IgD-negative memory B cell (primary cell): Measurements from ENCODE around the gene CD22. TPM values are rescaled to one million over a fixed set of nuclear protein-coding genes. Genes with fewer than 3 reads are reported as not detected.
A peak's percentile ranks its signal among the peaks of the same experiment; 100 is the strongest.

Source experiments
- H3K27ac Mint-ChIP-seq, 3 donors: one replicate each; pipeline ENCODE4 v1.8.0; 2020 to 2022; ENCODE audit warnings: mild to moderate bottlenecking in 3 of 3, mixed read lengths in 3 of 3, moderate library complexity in 1 of 3
- H3K27me3 Mint-ChIP-seq: one replicate; pipeline ENCODE4 v1.8.0; 2021; ENCODE audit warnings: mixed read lengths
- H3K36me3 Mint-ChIP-seq: one replicate; pipeline ENCODE4 v1.8.0; 2020; ENCODE audit warnings: mild to moderate bottlenecking, mixed read lengths
- H3K4me1 Mint-ChIP-seq, 3 donors: one replicate each; pipeline ENCODE4 v1.8.0; 2020 to 2022; ENCODE audit warnings: mixed read lengths in 3 of 3, mild to moderate bottlenecking in 1 of 3
- H3K4me3 Mint-ChIP-seq, 4 donors: one replicate each; pipeline ENCODE4 v1.8.0; 2020 to 2022; ENCODE audit warnings: mild to moderate bottlenecking in 4 of 4, mixed read lengths in 4 of 4, moderate library complexity in 3 of 4
- H3K9me3 Mint-ChIP-seq, 3 donors: one replicate each; pipeline ENCODE4 v1.8.0; 2020 to 2021; ENCODE audit warnings: mixed read lengths in 3 of 3, mild to moderate bottlenecking in 1 of 3
- polyA plus RNA-seq: library from polyadenylated mRNA; unstranded; fragments of 300-500 nt; fragmentation: Illumina TruSeq; gene quantifications from one replicate; pipeline ENCODE4 v1.2.3, GENCODE V29; 2021

The CD22 gene
- polyA plus RNA-seq, 1 donor from 2014 or later = 494 TPM

DNA sequence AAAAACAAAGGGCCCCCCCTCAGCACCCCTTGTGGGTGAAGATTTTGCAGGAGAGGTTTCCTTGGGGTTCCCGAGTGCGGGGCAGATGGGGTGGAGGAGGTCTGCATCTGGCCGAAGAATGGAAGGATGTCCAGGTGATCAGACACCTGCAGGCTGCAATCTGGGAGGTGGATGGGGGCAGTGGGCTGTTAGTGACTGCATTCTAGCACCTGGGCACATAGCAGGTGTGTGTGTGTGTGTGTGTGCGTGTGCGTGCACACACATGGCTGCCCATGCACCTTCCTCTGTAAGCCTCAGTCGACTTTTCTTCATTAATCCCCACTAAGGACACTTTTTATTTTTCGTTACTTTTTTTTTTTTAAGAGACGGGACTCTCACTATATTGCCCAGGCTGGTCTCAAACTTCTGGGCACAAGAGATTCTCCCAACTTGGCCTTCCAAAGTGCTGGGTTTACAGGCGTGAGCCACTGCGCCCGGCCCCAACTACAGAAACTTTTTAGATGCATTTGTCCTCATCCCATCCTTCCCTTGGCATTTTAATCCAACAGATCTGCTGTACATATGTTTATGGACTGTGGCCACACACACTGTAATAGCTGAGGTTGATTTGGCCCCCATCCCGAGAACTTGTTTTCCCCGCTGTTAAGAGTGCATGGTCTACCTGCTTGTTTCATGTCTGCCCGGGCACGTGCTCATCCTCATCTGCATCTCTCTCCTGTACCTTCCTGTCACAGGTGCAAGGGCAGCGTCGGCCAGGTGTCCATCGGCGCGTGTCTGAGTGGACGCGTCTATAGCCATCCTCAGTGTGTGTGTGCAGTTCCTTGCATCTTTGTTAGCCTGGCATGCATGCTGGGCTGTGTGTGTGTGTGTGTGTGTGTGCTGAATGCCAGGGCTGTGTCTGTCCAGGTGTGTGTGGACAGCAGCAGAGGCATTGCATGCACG, 36.3 kb upstream of the CD22 start:
- no peaks in the 10 kb centered on the region for H3K36me3 Mint-ChIP-seq
- H3K9me3 Mint-ChIP-seq = no peaks in the 10 kb centered on the region
- H3K4me3 Mint-ChIP-seq = peak overlapping the region in 2 of 4 donors; percentile 0 to 1
- H3K27me3 Mint-ChIP-seq = peaks cover 6% of the 10 kb centered on the region
- peaks cover 12 to 18% (median 18%) of the 10 kb centered on the region in 3 donors for H3K4me1 Mint-ChIP-seq
- H3K27ac Mint-ChIP-seq = peak overlapping the region in 1 of 3 donors; percentile 53

DNA sequence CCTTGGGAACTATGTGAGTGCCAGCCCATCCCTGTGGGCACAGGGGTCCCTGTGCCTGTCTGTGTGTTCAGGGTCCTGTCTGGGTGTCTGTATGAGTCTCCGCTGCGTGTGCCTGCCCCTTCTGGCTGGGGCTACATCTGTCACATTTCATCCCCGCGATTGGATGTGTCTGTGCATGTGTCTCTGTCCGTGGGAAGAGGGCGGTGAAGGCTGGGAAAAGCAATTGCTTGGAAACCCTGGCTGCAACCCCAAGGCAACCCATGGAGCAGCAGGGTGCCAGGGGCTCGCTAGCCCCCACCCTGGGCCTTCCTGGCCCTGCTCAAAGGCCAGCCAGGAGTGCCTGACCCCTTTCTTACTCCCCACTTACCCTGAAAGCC, 35.6 kb upstream of the CD22 start:
- H3K27me3 Mint-ChIP-seq = peaks cover 6% of the 10 kb centered on the region
- H3K4me1 Mint-ChIP-seq = peaks cover 12 to 18% (median 18%) of the 10 kb centered on the region in 3 donors
- H3K4me3 Mint-ChIP-seq = peak overlapping the region in 1 of 4 donors; percentile 1
- no peaks in the 10 kb centered on the region for H3K36me3 Mint-ChIP-seq
- no peak overlapping the region for H3K27ac Mint-ChIP-seq
- no peaks in the 10 kb centered on the region for H3K9me3 Mint-ChIP-seq

DNA sequence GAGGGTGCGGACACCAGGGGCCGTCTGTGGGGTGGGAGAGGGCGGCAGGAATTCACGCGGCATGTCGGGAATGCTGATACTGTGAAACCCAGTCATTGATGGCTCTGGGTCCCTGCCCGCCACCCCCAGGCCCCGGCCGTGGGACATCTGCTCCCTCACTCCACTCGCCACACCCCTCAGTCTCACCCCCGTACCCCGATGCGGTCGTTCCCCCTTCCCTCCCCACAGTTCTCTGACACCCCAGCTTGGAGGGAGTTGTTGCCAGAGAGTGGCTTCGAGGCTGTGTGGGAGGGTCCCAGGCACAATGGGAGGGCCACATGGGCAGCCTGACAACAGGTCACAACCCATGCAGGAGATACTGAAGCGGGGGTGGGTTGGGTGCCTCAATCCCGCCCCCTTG, 35.2 kb upstream of the CD22 start:
- no peak overlapping the region for H3K4me3 Mint-ChIP-seq
- no peaks in the 10 kb centered on the region for H3K9me3 Mint-ChIP-seq
- no peak overlapping the region for H3K27ac Mint-ChIP-seq
- H3K36me3 Mint-ChIP-seq = no peaks in the 10 kb centered on the region
- peaks cover 6% of the 10 kb centered on the region for H3K27me3 Mint-ChIP-seq
- peaks cover 12 to 18% (median 18%) of the 10 kb centered on the region in 3 donors for H3K4me1 Mint-ChIP-seq

DNA sequence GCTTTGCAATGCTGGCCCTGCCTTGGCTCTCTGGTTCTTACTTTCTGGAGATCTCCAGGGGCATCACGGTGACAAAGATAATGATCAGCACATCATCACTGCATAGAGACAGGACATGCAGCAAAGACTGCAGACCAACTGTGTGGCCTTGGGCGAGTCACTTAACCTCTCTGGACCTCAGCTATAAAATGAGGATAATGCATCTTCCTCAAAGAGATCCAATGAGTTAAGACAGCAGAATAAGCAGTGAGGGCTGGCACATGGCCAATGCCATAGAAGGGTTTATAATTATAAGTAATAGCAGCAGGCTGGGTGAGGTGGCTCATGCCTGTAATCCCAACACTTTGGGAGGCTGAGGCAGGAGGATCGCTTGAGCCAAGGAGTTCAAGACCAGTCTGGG, 34.7 kb upstream of the CD22 start:
- H3K36me3 Mint-ChIP-seq = no peaks in the 10 kb centered on the region
- H3K4me1 Mint-ChIP-seq = peaks cover 12 to 18% (median 18%) of the 10 kb centered on the region in 3 donors
- H3K27ac Mint-ChIP-seq = no peak overlapping the region
- H3K27me3 Mint-ChIP-seq = peaks cover 6% of the 10 kb centered on the region
- no peak overlapping the region for H3K4me3 Mint-ChIP-seq
- H3K9me3 Mint-ChIP-seq = no peaks in the 10 kb centered on the region

DNA sequence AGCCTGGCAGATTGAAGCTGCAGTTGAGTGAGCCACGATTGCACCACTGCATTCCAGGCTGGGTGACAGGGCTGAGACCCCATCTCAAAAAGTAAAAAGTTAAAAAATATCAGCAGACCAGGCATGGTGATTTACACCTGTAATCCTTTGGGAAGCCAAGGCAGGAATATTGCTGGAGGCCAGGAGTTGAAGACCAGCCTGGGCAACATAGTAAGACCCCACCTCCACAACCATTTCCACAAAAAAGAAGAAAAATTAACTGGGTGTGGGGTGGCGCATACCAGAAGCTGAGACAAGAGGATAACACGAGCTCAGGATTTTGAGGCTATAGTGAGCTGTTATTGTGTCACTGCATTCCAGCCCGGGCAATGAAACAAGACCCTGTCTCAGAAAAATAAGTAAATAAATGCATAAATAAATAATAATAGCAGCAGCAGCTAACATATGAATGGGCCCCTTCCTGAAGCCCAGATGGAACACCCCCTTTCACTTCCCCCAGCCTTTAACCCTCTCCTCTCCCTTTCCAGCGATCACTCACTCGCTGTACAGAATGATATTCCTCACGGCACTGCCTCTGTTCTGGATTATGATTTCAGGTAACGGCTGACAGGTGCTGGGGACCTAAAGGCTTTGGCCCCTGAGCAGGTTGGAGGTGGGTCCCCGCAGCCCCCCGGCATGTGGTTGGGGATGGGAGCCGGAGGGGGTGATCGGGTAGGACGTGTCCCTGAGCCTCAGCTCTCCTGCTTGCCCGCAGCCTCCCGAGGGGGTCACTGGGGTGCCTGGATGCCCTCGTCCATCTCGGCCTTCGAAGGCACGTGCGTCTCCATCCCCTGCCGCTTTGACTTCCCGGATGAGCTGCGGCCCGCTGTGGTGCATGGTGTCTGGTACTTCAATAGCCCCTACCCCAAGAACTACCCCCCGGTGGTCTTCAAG, 33.9 kb upstream of the CD22 start:
- Mint-ChIP-seq H3K4me1 (peaks cover 12 to 18% (median 18%) of the 10 kb centered on the region in 3 donors), H3K4me3 (peak overlapping the region in 2 of 4 donors; percentile 76), H3K9me3 (no peaks in the 10 kb centered on the region), H3K27me3 (peaks cover 6% of the 10 kb centered on the region), H3K27ac (peak overlapping the region; percentile 31 to 67 (median 49)), H3K36me3 (no peaks in the 10 kb centered on the region)

DNA sequence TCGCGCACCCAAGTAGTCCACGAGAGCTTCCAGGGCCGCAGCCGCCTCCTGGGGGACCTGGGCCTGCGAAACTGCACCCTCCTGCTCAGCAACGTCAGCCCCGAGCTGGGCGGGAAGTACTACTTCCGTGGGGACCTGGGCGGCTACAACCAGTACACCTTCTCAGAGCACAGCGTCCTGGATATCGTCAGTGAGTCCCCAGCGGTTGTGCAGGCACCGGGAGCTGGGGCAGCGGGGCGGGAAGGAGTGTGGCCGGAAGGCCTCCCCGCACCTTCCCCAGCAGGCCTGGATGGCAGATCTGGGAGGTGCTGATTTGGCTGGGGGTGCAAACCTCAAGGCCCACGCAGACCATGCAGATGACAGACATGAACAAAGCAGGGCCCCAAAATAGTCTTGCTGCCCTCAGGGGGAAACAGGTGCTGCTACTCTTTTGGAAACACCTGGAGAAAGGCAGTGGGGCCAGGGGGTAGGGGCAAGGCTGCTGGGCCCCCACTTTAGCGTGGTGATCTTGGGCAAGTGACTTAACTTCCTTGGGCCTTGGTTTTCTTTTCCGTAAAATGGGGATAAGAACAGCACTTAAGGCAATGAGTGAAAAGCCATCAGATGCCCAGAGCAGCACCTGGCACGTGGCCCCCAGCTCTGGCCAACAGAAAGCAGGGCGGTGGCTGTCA, 33.1 kb upstream of the CD22 start:
- Mint-ChIP-seq H3K4me1 (peaks cover 12 to 18% (median 18%) of the 10 kb centered on the region in 3 donors), H3K4me3 (peak overlapping the region in 3 of 4 donors; percentile 41 to 76 (median 76)), H3K27ac (peak overlapping the region; percentile 31 to 67 (median 49)), H3K9me3 (no peaks in the 10 kb centered on the region), H3K36me3 (no peaks in the 10 kb centered on the region), H3K27me3 (peaks cover 6% of the 10 kb centered on the region)

DNA sequence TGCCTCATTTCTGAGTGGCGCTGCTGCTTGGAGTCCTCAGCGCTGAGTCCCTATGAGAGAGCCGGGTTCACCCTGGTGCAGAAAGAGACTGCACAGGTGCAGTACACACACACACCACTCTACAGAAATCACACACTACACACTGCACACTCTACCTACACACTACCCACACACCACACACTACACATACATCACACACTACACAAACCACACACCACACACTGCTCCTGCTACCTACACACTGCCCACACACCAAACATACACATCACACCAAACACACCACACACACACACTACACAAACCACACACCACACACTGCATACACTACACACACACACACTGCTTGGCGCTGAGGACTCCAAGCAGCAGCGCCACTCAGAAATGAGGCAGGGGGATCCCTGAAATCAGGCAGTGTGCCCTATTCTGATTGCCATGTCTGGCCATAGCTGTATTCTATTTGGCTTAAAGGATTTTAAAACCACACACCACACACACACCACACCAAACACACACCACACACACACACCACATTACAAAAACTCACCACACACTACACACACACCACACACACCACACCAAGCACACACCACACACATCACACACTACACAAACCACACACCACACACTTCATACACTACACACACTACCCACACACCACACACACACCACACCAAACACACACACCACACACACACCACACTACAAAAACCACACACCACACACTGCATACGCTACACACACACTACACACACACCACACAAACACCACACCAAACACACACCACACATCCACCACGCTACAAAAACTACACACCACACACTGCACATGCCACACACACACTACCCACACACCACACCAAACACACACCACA, 32.1 kb upstream of the CD22 start:
- peaks cover 12 to 18% (median 16%) of the 10 kb centered on the region in 3 donors for H3K4me1 Mint-ChIP-seq
- no peak overlapping the region for H3K27ac Mint-ChIP-seq
- no peaks in the 10 kb centered on the region for H3K9me3 Mint-ChIP-seq
- H3K36me3 Mint-ChIP-seq = no peaks in the 10 kb centered on the region
- peaks cover 2% of the 10 kb centered on the region for H3K27me3 Mint-ChIP-seq
- H3K4me3 Mint-ChIP-seq = no peak overlapping the region

DNA sequence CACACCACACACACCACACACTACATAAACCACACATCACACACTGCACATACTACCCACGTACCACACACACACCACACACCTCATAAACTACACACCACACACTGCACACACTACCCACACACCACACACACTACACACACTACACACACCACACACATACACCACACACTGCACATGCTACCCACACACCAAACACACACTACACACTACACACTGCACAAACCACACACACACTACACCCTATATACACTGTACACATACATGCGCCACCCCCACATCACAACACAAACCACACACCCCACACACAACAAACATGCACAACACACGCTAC, 31.5 kb upstream of the CD22 start:
- no peaks in the 10 kb centered on the region for H3K36me3 Mint-ChIP-seq
- H3K4me1 Mint-ChIP-seq = peaks cover 9 to 15% (median 13%) of the 10 kb centered on the region in 3 donors
- H3K4me3 Mint-ChIP-seq = no peak overlapping the region
- H3K9me3 Mint-ChIP-seq = no peaks in the 10 kb centered on the region
- peaks cover 2% of the 10 kb centered on the region for H3K27me3 Mint-ChIP-seq
- H3K27ac Mint-ChIP-seq = no peak overlapping the region

DNA sequence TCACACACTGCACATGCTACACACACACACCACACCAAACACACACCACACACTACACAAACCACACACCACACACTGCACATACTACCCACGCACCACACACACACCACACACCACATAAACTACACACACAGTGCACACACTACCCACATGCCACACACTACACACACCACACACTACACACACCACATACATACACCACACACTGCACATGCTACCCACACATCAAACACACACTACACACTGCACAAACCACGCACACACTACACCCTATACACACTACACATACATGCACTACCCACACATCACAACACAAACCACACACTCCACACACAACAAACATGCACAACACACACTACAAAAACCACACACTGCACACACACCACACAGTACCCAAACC, 31.1 kb upstream of the CD22 start:
- H3K4me3 Mint-ChIP-seq = no peak overlapping the region
- H3K4me1 Mint-ChIP-seq = peaks cover 5 to 13% (median 8%) of the 10 kb centered on the region in 3 donors
- H3K36me3 Mint-ChIP-seq = no peaks in the 10 kb centered on the region
- no peak overlapping the region for H3K27ac Mint-ChIP-seq
- no peaks in the 10 kb centered on the region for H3K9me3 Mint-ChIP-seq
- H3K27me3 Mint-ChIP-seq = peaks cover under 1% of the 10 kb centered on the region

DNA sequence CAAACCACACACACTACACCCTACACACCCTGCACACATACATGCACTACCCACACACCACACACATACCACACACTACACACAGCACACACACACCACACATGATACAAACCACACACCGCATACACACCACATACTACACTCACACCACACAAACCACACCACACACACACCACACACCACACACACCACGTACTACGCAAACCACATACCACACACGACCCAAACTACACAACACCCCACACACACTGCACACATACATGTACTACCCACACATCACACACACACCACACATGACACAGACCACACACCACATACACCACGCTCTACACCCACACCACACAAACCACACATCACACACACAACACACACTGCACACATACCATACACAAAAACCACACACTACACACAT, 30.4 kb upstream of the CD22 start:
- H3K27ac Mint-ChIP-seq = no peak overlapping the region
- H3K27me3 Mint-ChIP-seq = no peaks in the 10 kb centered on the region
- H3K4me1 Mint-ChIP-seq = peaks cover 0 to 11% (median 7%) of the 10 kb centered on the region in 3 donors
- no peak overlapping the region for H3K4me3 Mint-ChIP-seq
- H3K36me3 Mint-ChIP-seq = no peaks in the 10 kb centered on the region
- H3K9me3 Mint-ChIP-seq = no peaks in the 10 kb centered on the region

DNA sequence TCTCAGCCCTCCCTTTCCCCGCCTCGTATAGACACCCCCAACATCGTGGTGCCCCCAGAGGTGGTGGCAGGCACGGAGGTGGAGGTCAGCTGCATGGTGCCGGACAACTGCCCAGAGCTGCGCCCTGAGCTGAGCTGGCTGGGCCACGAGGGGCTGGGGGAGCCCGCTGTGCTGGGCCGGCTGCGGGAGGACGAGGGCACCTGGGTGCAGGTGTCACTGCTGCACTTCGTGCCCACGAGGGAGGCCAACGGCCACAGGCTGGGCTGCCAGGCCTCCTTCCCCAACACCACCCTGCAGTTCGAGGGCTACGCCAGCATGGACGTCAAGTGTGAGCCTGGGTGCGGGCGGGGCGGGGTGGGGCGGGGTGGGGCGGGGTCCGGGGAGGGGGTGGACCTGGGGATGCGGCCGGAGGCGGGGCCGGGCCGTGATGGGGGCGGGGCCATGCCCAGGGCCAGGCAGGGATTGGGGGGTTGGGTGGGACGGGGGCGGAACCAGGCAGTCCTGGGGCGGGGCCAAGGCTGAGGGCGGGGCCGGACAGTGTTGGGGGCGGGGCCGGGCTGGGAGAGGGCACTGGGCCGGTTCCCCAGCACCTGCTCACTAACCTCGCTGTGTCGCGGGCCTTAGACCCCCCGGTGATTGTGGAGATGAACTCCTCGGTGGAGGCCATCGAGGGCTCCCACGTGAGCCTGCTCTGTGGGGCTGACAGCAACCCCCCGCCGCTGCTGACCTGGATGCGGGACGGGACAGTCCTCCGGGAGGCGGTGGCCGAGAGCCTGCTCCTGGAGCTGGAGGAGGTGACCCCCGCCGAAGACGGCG, 29.3 kb upstream of the CD22 start:
- Mint-ChIP-seq H3K36me3 (no peaks in the 10 kb centered on the region), H3K4me1 (peaks cover 0 to 11% (median 7%) of the 10 kb centered on the region in 3 donors), H3K9me3 (no peaks in the 10 kb centered on the region), H3K27me3 (no peaks in the 10 kb centered on the region), H3K4me3 (no peak overlapping the region), H3K27ac (no peak overlapping the region)

DNA sequence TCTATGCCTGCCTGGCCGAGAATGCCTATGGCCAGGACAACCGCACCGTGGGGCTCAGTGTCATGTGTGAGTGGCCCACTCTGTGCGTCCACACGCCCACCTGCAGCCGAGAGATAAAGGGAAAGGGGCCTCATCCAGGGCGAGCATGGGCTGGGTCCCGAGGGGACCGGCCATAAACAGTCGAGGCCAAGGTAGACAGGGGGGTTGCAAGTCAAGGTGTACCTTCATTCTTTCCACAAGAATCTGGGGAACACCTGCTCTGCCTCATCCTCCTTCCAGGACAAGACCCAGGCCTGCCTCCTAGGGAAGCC, 28.7 kb upstream of the CD22 start:
- no peak overlapping the region for H3K27ac Mint-ChIP-seq
- H3K4me1 Mint-ChIP-seq = peaks cover 0 to 13% (median 7%) of the 10 kb centered on the region in 3 donors
- no peaks in the 10 kb centered on the region for H3K9me3 Mint-ChIP-seq
- no peaks in the 10 kb centered on the region for H3K27me3 Mint-ChIP-seq
- no peak overlapping the region for H3K4me3 Mint-ChIP-seq
- no peaks in the 10 kb centered on the region for H3K36me3 Mint-ChIP-seq

DNA sequence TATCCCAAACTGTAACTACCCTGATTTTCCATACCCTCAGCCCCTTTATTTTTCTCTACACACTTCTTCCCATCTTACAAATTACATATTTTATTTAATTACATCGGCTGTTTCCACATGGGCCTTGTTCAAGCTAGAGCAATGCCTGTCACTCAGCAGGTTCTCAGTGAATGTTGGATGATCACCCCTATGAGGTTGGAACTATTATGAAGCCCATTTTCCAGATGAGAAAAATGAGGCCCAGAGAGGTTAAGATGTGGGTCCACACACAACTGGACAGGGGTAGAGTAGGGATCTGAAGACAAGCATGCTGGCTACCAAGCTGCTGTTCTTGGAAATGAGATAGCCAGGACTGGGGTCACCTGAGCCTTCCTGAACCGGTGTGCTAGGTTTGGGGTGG, 27.0 kb upstream of the CD22 start:
- no peaks in the 10 kb centered on the region for H3K36me3 Mint-ChIP-seq
- no peak overlapping the region for H3K27ac Mint-ChIP-seq
- no peaks in the 10 kb centered on the region for H3K27me3 Mint-ChIP-seq
- H3K4me1 Mint-ChIP-seq = peaks cover 4 to 11% (median 6%) of the 10 kb centered on the region in 3 donors
- H3K4me3 Mint-ChIP-seq = no peak overlapping the region
- H3K9me3 Mint-ChIP-seq = no peaks in the 10 kb centered on the region
